Ectodermal cell (in vitro differentiated cells): ENCODE measurements around the gene CDH4.

Source experiments
- H3K27ac ChIP-seq: 2 replicates; pipeline ENCODE4 v1.7.0; 2013; ENCODE audit warnings: mild to moderate bottlenecking, low read depth, low read length; ENCODE audit not compliant: insufficient read depth, poor library complexity, severe bottlenecking
- H3K27me3 ChIP-seq: 2 replicates; pipeline ENCODE4 v1.7.0; 2013; ENCODE audit warnings: mild to moderate bottlenecking, low read length; ENCODE audit not compliant: insufficient read depth, control insufficient read depth, poor library complexity, severe bottlenecking
- H3K36me3 ChIP-seq: one replicate; pipeline ENCODE4 v1.7.0; 2013; ENCODE audit warnings: low read length; ENCODE audit not compliant: control insufficient read depth, insufficient read depth
- H3K4me1 ChIP-seq: one replicate; pipeline ENCODE4 v1.7.0; 2013; ENCODE audit warnings: low read length; ENCODE audit not compliant: control insufficient read depth, insufficient read depth
- H3K4me3 ChIP-seq: 2 replicates; pipeline ENCODE4 v1.7.0; 2013; ENCODE audit warnings: low read depth, low read length, control low read depth; ENCODE audit not compliant: insufficient read depth
- H3K9me3 ChIP-seq: 2 replicates; pipeline ENCODE4 v1.7.0; 2013; ENCODE audit warnings: mild to moderate bottlenecking, low read length, moderate library complexity; ENCODE audit not compliant: control insufficient read depth
- WGBS, 2 experiments: methylation state at CpG; one replicate each; pipeline ENCODE4 v1.1.7; 2013; ENCODE audit warnings: missing lambda C conversion rate in 2 of 2; 5-methylcytosine and 5-hydroxymethylcytosine counted together

The CDH4 gene

DNA sequence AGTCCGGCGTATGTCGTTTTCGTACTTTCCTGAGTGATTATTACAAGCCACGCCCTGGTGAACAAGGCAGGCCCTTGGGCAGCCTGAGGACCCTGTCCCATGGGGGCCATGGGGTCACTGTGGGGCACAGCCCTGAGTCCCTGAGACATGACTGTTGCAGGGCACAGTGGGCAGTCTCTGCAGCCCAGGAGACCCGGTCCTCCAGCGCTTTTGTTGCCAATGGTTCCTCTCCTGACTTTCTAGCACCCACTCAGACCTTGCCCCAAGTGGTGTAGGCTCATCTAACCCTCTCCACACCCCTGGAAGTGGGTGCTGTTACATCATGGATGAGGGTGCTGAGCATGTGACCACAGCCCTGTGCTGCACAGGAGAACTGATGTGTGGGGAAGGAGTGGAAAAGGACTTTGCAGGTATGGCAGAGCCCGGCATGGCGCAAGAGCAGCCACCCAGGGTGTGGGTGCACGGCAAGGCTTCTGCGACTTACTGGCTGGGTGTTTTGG, 494.1 kb downstream of the CDH4 start:
- 86 to 87% methylated on average over 11 of the region's 11 CpGs for WGBS, 2 experiments

DNA sequence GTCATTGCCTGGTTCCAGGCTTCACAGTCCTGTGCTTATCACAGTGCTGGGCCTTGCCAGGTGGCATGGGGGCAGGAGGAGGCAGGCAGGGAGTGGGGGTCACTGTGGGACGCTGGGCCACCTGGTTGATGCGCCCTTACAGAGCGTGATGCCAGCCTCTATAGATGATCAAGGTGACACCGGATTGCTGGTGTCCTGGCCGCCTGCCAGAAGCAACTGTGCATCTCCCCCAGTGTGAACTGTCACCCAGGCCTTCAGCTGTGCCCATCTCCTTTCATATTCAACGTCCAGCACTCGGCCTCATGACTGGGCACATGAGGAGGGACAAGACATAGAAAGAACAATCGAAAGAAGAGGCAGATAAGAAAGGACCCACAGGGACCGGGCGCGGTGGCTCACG, 494.7 kb downstream of the CDH4 start:
- Histone ChIP-seq H3K4me3 (no peak overlapping the region), H3K9me3 (peaks cover 2% of the 10 kb centered on the region), H3K4me1 (no peaks in the 10 kb centered on the region), H3K36me3 (no peaks in the 10 kb centered on the region), H3K27ac (no peak overlapping the region), H3K27me3 (no peaks in the 10 kb centered on the region)
- 94 to 95% methylated on average over 12 of the region's 12 CpGs for WGBS, 2 experiments

More for the DNA sequence above, 494.1 kb downstream of the CDH4 start:
- Histone ChIP-seq H3K27me3 (no peaks in the 10 kb centered on the region), H3K27ac (no peak overlapping the region), H3K4me1 (no peaks in the 10 kb centered on the region), H3K36me3 (no peaks in the 10 kb centered on the region), H3K9me3 (peaks cover 2% of the 10 kb centered on the region), H3K4me3 (no peak overlapping the region)

DNA sequence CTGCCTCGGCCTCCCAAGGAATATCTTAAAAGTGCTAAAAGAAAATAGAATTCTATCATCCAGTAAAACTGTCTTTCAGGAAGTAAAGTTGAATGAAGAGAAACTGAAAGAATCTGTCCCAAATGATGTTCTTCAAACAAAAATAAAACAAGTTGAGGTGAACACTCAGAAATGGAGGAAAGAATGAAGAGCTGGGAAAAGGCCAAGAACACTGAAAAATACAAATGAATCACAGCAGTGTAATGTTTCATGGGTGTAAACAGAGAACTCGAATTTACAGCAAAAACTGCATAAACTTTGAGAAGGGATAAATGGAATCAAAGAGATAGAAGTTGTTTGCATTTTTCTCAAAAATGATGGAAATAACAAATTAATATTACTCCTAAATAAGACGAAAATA, 496.3 kb downstream of the CDH4 start:
- H3K27ac ChIP-seq = no peak overlapping the region
- no peaks in the 10 kb centered on the region for H3K4me1 ChIP-seq
- H3K9me3 ChIP-seq = peaks cover 2% of the 10 kb centered on the region
- H3K36me3 ChIP-seq = no peaks in the 10 kb centered on the region
- WGBS, 2 experiments = 94 to 96% methylated on average over 2 of the region's 3 CpGs
- H3K4me3 ChIP-seq = no peak overlapping the region
- no peaks in the 10 kb centered on the region for H3K27me3 ChIP-seq

DNA sequence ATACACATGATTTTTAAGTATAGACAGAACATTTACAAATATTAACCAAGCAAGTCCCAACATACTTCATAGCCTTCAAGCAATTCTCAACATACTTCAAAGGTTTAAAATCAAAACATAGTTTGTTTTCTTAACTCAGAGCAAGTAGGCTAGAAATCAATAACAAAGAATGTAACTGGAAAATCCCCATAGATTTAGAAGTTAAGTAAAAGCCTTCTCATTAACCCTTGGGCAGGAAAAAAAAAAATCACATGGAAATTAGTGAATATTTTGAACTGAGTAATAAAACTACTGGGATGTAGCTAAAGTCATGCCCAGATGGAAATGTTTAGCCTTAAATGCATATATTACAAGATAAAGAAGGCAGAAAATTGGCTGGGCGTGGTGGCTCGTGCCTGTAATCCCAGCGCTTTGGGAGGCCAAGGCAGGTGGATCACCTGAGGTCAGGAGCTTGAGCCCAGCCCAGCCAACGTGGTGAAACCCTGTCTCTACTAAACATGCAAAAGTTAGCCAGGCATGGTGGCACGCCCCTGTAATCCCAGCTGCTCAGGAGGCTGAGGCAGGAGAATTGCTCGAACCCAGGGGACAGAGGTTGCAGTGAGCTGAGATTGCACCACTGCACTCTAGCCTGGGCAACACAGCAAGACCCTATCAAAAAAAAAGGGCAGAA, 497.5 kb downstream of the CDH4 start:
- no peaks in the 10 kb centered on the region for H3K27me3 ChIP-seq
- WGBS, 2 experiments = 87 to 93% methylated on average over 6 of the region's 6 CpGs
- peaks cover 2% of the 10 kb centered on the region for H3K9me3 ChIP-seq
- H3K36me3 ChIP-seq = no peaks in the 10 kb centered on the region
- no peak overlapping the region for H3K27ac ChIP-seq
- no peaks in the 10 kb centered on the region for H3K4me1 ChIP-seq
- no peak overlapping the region for H3K4me3 ChIP-seq

DNA sequence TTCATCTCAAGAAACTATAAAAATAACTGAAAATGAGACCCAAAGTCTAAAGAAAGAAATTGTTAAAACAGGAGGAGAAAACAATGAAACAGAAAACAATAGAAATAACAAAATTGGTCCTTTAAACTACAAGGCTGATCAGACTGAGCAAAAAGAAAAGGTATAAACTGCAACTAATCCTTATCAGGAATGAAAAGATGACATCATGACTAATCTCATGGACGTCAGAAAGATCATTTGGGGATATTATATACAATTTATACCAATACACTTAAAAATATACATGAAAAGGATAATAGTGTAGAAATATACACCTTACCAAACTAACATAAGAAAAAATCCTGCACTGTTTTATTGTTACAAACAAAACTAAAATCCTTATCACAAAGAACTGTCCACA, 498.0 kb downstream of the CDH4 start:
- Histone ChIP-seq H3K27ac (no peak overlapping the region), H3K9me3 (peaks cover 2% of the 10 kb centered on the region), H3K4me3 (no peak overlapping the region), H3K27me3 (no peaks in the 10 kb centered on the region), H3K4me1 (no peaks in the 10 kb centered on the region), H3K36me3 (no peaks in the 10 kb centered on the region)
- WGBS, 2 experiments = no CpG with 5 or more reads among the region's 1 CpG

DNA sequence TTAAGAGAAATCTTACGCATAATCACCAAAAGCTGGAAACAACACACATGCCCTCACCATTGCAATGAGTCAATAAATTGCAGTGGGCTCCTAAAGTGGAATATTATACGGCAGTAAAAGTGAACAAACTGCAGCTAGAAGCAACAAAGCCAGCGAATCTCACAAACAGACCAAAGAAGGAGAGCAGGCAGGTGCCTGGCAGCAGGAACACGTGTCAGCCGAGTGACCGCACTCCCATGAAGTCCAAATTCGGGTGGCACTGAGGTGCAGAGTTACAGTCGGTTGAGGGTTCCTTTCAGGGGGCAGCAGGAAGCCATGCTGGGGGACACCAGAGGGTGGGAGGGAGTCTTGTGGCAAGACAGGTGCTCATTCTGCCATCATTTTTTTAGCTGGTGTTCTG, 500.5 kb downstream of the CDH4 start:
- WGBS, 2 experiments = 96 to 97% methylated on average over 8 of the region's 8 CpGs
- no peak overlapping the region for H3K27ac ChIP-seq

DNA sequence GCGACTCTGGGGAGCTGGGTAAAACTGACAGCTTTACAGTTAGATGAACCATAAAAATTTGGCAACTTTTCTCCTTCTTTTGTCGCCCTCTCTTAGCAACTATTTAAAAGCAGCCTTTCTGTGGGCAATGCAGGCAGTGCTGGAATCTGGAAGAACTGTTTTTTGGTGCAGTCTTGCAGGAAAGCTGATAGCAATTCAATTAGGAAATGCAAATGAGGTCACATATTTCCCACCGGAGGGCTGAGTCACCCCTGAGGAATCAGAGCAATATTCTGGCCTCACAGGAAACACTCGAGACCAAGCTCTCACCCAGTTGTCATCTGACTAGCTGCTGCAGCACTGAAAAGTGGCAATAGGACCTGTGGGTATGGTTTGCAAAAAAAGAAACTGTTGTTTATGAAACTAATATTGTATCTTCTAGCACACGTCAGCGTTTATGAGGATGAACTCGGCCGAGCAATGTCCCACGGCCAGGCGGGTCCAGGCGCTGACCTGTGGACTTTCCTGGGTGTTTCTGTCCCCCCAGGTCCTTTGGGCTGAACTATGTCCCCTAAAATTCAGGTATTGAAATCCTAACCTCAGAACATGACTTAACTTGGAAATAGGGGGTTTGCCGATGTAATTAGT, 501.4 kb downstream of the CDH4 start:
- Histone ChIP-seq H3K9me3 (peaks cover 2% of the 10 kb centered on the region), H3K27ac (no peak overlapping the region), H3K4me1 (no peaks in the 10 kb centered on the region), H3K27me3 (no peaks in the 10 kb centered on the region), H3K36me3 (no peaks in the 10 kb centered on the region), H3K4me3 (no peak overlapping the region)
- WGBS, 2 experiments = 80 to 82% methylated on average over 12 of the region's 12 CpGs

More for the DNA sequence above, 500.5 kb downstream of the CDH4 start:
- H3K9me3 ChIP-seq = peaks cover 2% of the 10 kb centered on the region
- no peaks in the 10 kb centered on the region for H3K4me1 ChIP-seq
- no peak overlapping the region for H3K4me3 ChIP-seq
- H3K36me3 ChIP-seq = no peaks in the 10 kb centered on the region
- H3K27me3 ChIP-seq = no peaks in the 10 kb centered on the region

DNA sequence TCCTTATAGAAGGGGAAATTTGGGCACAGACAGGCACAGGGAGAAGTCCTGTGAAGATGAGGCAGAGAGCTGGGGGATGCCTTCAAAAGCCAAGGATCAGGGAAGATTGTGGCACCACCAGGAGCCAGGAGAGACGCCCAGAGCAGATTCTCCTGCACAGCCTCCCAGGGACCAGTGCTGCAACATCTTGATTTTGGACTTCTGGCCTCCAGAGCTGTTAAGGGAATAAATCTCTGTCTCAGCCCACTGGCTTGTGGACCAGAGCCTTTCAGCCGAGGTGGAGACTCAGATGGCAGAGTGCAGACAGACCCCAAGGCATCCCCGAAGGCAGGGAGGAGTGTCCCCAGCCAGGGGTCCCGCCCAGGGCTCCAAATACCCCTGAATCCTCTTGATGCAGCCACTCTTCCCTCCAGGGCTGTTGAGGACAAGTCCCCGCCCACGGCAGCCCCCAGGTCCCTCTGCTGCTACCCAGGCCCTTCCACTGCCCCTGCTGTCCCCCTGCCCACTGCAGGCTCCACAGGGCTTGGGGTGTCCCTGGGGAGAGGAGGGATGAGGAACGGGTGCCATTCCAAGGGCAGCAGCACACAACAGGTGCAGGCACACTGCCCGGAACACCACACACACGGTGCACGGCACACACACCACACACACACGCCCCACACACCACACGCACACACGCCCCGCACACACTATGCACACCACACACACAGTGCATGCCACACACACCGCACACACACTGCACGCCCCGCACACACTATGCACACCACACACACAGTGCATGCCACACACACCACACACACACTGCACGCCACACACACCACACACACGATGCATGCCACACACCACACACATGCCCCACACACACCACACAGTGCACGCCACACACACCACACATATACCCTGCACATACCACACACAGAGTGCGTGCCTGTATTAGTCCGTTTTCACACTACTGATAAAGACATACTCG, 502.2 kb downstream of the CDH4 start:
- Histone ChIP-seq H3K27ac (no peak overlapping the region), H3K4me3 (no peak overlapping the region), H3K4me1 (no peaks in the 10 kb centered on the region), H3K27me3 (no peaks in the 10 kb centered on the region), H3K9me3 (peaks cover 2% of the 10 kb centered on the region), H3K36me3 (no peaks in the 10 kb centered on the region)
- 91 to 95% methylated on average over 23 of the region's 23 CpGs for WGBS, 2 experiments

DNA sequence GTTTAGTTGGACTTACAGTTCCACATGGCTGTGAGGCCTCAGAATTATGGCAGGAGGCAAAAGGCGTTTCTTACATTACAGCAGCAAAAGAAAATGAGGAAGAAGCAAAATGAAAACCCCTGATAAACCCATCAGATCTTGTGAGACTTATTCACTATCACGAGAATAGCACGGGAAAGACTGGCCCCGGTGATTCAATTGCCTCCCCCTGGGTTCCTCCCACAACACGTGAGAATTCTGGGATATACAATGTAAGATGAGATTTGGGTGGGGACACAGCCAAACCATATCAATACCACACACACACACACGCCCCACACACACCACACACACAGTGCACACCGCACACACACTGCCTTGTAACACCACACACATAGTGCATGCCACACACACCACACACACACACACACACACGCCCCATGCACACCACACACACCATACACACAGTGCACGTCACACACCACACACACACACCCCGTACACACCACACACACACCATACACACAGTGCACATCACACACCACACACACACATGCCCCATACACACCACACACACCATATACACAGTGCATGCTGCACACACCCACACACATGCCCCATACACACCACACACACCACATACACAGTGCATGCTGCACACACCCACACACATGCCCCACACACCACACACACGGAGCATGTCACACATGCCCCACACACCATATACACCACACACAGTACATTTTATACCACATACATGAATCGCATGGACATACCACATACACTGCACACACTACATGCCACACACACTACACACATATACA, 503.1 kb downstream of the CDH4 start:
- Histone ChIP-seq H3K4me3 (no peak overlapping the region), H3K27ac (no peak overlapping the region), H3K9me3 (peaks cover 2% of the 10 kb centered on the region), H3K36me3 (no peaks in the 10 kb centered on the region), H3K4me1 (no peaks in the 10 kb centered on the region), H3K27me3 (no peaks in the 10 kb centered on the region)
- 90 to 94% methylated on average over 11 to 12 of the region's 12 CpGs for WGBS, 2 experiments
